NCI-H2196 treated with DMSO at 0.1 percent for 48 hours (cell line): ENCODE results near the gene PAQR8.
"Not testable (repeated sequence)": the region's sequence is repeated elsewhere in the genome, so short reads cannot be mapped to it uniquely, and the experiment has no call there.

Experiments used
- DNase-seq: peaks from one replicate; lab custom pipeline; 2025; ENCODE audit not compliant: unreplicated experiment; lab: John Stamatoyannopoulos, UW

The PAQR8 gene

GRCh38 chr6:52405243-52405642 lies 43.3 kb downstream of the PAQR8 start:
- DNase-seq = no peak

- DNase-seq = peak; percentile 47
These were observed 45.5 kb downstream of the PAQR8 start for GRCh38 chr6:52407467-52407866.

DNA sequence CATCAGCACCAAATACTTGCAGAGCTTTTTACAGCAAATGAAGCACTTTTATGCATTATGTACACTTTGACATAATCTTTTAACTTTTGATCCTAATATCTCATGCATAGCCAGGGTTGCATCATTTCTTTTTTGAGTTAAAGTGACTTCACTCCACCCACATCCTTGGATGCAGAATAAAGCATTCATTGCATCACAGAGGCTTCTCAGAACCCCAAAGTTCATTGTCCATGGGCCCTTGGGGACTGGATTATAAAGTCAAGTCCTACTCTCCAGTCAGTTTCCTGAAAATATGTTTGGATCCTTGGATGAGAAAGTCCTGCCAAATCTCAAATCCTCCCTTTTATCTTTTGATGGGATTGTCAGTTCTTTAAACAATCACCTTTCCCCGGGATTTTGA lies 47.5 kb downstream of the PAQR8 start:
- DNase-seq = no peak

DNA sequence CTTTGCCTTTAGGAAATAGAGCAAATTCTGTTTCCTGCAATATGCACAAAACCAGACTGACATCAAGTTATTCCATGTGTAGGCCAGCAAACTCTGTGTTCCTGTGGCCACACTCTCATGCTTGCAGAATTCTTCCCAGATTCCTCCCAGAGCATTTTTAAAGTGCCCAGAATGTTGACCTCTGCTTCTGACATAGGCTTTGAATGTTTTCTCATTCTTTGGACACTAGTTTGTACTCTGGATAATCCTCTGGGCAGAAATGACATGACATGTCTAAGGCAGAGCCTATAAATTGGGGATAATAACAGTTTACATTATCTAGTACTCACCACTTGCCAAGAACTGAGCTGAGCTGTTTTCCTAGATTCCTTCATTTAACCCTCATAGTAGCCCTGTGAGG lies 49.0 kb downstream of the PAQR8 start:
- no peak for DNase-seq

DNA sequence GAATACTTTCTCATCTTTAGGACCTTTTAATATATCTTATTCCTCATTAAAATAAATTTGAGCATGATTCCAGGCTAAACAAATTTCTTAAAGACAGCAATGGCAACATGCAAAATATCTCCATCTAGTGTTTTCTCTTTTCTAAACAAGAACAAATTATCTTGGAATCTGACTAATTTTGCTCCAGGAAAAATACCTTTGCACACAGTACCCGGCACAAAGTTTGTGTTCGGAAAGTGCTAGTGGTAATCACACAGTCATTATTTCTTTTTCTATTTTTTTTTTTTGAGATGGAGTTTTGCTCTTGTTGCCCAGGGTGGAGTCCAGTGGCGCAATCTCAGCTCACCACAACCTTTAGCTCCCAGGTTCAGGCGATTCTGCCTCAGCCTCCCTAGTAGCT lies 50.0 kb downstream of the PAQR8 start:
- no peak for DNase-seq

- DNase-seq = no peak
These were observed 53.4 kb downstream of the PAQR8 start for GRCh38 chr6:52415333-52415732.

DNA sequence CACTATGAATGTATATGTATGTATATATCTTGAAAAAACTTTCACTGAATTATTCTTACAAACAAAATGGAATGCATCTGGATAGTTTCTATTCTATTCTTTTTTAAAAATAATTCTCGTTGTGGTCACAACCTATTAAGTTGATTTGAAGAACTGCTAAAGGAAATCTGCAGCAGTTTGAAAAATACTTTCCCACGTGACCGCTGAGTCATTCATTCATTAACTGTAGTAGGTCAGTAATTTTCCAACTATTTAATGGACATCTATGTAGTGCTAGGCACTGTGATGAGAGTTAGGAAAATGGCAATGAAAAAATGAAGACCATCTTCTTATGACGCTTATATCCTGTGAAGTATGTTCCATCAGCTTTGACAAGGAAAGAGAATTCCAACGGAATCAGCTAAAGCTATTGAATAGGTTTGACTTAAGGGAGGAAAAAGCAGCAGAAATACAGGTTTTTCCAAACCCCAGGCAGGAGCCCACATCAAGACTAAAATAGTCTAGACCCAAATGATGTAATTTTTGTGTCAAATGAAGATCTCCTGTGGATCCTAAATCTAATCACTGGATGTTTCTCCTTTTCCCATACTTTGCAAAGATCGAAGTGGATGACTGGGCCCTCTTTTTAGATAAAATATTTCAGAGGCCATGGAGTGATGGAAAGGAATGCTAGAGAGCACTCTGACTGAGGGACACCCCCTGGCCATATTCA lies 54.1 kb downstream of the PAQR8 start:
- no peak for DNase-seq

- DNase-seq = peak; percentile 26
These were observed 54.7 kb downstream of the PAQR8 start for GRCh38 chr6:52416629-52417151.

- no peak for DNase-seq
These were observed 55.7 kb downstream of the PAQR8 start for GRCh38 chr6:52417675-52418111.

- DNase-seq = no peak
These were observed 56.7 kb downstream of the PAQR8 start for GRCh38 chr6:52418606-52419005.

GRCh38 chr6:52419809-52420667 lies 58.1 kb downstream of the PAQR8 start, which contains the start of gene EFHC1:
Gene EFHC1, plus strand, starts transcription at chr6:52420342. Its CDS starts 69 bp downstream, at chr6:52420411.
- peak; percentile 95 for DNase-seq

GRCh38 chr6:52420668-52421358 lies 58.9 kb downstream of the PAQR8 start:
- DNase-seq = peak; percentile 14

DNA sequence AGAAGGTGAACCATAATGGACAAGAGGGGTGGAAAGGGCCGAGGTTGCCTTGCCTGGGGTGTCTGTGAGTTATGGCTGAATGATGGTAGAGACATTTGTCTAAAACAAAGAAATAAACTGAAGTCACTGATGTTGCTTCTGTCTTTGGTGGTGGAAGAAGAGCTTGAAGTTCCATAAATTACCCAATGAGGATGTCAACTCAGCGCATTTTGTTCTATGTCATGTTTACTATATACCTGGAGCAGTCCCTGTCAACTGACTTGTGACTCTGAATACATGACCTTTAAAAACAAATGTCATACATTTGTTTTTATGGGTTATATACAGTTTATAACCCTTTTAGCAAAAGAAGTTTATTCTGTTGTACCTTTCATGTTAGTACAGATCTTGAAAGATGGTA lies 60.2 kb downstream of the PAQR8 start:
- no peak for DNase-seq

DNA sequence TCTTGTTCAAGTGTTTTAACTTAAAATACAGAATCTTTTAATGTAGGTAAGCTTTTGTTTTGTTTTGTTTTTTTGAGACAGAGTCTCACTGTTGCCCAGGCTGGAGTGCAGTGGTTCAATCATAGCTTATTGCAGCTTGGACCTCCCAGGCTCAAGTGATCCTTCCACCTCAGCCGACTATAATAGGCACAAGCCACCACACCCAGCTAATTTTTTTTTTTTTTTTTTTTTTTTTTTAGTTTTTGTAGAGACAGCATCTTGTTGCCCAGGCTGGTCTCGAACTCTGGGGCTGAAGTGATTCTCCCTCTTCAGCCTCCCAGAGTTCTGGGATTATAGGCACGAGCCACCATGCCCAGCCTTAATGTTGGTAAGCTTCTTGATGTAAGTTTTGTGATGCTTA lies 61.5 kb downstream of the PAQR8 start:
- no peak for DNase-seq

GRCh38 chr6:52423971-52424381 lies 62.0 kb downstream of the PAQR8 start:
- DNase-seq = no peak

- DNase-seq = no peak
These were observed 62.6 kb downstream of the PAQR8 start for GRCh38 chr6:52424513-52424912.

GRCh38 chr6:52426667-52427066 lies 64.7 kb downstream of the PAQR8 start:
- peak; percentile 20 for DNase-seq

DNA sequence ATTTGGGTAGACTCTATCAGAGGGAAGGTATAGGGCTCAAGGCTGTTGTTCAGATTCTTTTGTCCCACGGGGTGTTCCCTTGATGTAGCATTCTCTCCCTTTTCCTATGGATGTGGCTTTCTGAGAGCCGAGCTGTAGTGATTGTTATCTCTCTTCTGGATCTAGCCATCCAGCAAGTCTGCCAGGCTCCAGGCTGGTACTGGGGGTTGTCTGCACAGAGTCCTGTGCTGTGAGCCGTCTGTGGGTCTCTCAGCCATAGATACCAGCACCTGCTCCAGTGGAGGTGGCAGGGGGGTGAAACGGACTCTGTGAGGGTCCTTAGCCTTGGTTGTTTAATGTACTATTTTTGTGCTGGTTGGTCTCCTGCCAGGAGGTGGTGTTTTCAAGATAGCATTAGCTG lies 71.3 kb downstream of the PAQR8 start:
- not testable (repeated sequence) for DNase-seq

DNA sequence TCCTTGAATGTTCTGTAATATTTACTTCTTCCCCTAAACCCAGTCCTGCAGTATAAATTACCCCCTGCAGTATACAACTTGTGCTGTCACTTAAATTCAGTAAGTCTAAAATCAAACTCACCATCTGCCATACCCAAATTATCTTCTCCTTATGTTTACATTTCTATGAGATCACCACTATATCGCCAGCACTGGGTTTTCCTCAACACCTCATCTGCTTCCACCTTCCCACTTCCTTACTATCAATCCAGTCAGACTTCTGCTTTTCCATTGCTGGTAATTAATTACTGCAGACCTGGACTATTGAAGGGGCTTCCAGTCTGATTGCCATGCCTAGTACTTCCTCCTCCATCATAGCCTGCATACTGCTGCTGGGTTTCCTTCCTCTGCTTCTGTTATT lies 73.4 kb downstream of the PAQR8 start:
- DNase-seq = no peak

- DNase-seq = no peak
These were observed 77.0 kb downstream of the PAQR8 start for GRCh38 chr6:52438926-52439325.

- no peak for DNase-seq
These were observed 92.6 kb downstream of the PAQR8 start for GRCh38 chr6:52454556-52454955.
